Kidney (tissue), 14 donors: ENCODE measurements around the gene GFOD1. TPM values are rescaled to one million over a fixed set of nuclear protein-coding genes. Genes with fewer than 3 reads are reported as not detected.

ENCODE experiments used
- DNase-seq, 5 donors: peaks; one replicate each; pipeline ENCODE4 v3.0.0-alpha.2; 2013 to 2020
- FAIRE-seq: peaks from 2 replicates; lab custom pipeline; 2012; peaks lifted over from hg19 to GRCh38; lab: Jason Lieb, UNC
- H3K27ac ChIP-seq, 2 donors: one replicate each; pipeline ENCODE4 v1.7.0; 2013; ENCODE audit warnings: low read depth in 2 of 2, low read length in 2 of 2, inconsistent platforms in 1 of 2
- H3K27me3 ChIP-seq: one replicate; pipeline ENCODE4 v1.7.1; 2013; ENCODE audit warnings: low read length, inconsistent platforms; ENCODE audit not compliant: control insufficient read depth, insufficient read depth
- H3K36me3 ChIP-seq, 3 donors: one replicate each; pipeline versions ENCODE4 v1.7.0 to v1.7.1; 2013; ENCODE audit warnings: low read length in 3 of 3, control low read depth in 1 of 3, inconsistent platforms in 1 of 3; ENCODE audit not compliant: insufficient read depth in 3 of 3, control insufficient read depth in 2 of 3
- H3K4me1 ChIP-seq, 3 donors: one replicate each; pipeline versions ENCODE4 v1.7.0 to v1.7.1; 2013; ENCODE audit warnings: low read length in 3 of 3, inconsistent platforms in 1 of 3, low read depth in 1 of 3; ENCODE audit not compliant: control insufficient read depth in 2 of 3, insufficient read depth in 2 of 3
- H3K4me3 ChIP-seq, 3 donors: one replicate each; pipeline versions ENCODE4 v1.7.0 to v1.8.1; 2013; ENCODE audit warnings: low read length in 3 of 3, control low read depth in 1 of 3, inconsistent platforms in 1 of 3
- H3K9ac ChIP-seq, 3 donors: one replicate each; pipeline versions ENCODE4 v1.7.0 to v1.7.1; 2013; ENCODE audit warnings: low read length in 3 of 3, control low read depth in 1 of 3, inconsistent platforms in 1 of 3
- H3K9me3 ChIP-seq, 3 donors: one replicate each; pipeline versions ENCODE4 v1.7.0 to v1.7.1; 2013; ENCODE audit warnings: low read length in 3 of 3, control low read depth in 1 of 3, inconsistent platforms in 1 of 3; ENCODE audit not compliant: control insufficient read depth in 2 of 3, insufficient read depth in 1 of 3
- intact Hi-C: fragments of 100-400 bp; cut with DNase I; formaldehyde crosslinking; loops from one replicate; pipeline ENCODE4 v1.11.1; 2022
- polyA plus RNA-seq: library from polyadenylated mRNA; stranded (reverse); fragments of 350-450 nt; fragmentation: Illumina TruSeq; extraction: RNeasy Lipid Tissue Mini Kit (QIAGEN cat#74804); gene quantifications from one replicate; pipeline ENCODE4 v1.2.3, GENCODE V29; 2014; ENCODE audit warnings: low read depth, low replicate concordance; ENCODE audit not compliant: insufficient read depth
- total RNA-seq: library from RNA; stranded (reverse); fragmentation: NEBNext Ultra II Directional; extraction: Animal tissue kit (Norgen Biotek cat#: 25700); gene quantifications from one replicate; pipeline ENCODE4 v1.2.1, GENCODE V29; 2021
- TF ChIP-seq, protein P1 (sequence below): IDR thresholded peaks from 3 replicates; pipeline ENCODE4 v1.5.1; 2012; ENCODE audit warnings: mild to moderate bottlenecking, moderate library complexity, borderline replicate concordance; ENCODE audit not compliant: insufficient read depth; ENCODE audit errors: extremely low read depth
- donor health status: control.
- donor health status: control.
- donor health status: control.
- donor health status: control.
- donor health status: control.
- donor health status: DM: yes; HTN: yes; CAD: no.
- donor health status: Normal renal cell carcinoma (clear cell type).

GFOD1 gene
- total and polyA plus RNA-seq, 2 donors from 2014 or later = 2.1 to 14.6 TPM

DNA sequence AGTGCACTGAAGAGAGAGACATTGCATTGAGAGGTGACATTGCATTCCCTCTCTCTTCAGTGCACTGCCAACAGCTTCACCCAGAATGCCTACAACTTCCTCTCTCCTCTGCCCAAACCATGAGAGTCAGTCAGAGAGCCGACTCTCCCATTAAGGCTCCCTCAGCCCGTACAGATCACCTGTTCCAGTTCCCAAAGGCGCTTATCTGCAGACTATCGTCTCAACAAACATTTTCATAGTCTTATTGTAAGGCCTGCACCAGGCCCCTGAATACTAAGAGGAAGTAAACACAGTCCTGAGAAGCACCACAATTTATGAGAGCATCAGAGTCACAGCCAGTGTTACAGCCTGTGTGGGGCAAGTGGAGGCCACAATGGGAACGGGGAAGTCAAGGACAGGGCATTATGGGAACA, 53.7 kb downstream of the GFOD1 start:
- H3K9ac ChIP-seq = no peak overlapping the region
- TF ChIP-seq, protein P1, sequence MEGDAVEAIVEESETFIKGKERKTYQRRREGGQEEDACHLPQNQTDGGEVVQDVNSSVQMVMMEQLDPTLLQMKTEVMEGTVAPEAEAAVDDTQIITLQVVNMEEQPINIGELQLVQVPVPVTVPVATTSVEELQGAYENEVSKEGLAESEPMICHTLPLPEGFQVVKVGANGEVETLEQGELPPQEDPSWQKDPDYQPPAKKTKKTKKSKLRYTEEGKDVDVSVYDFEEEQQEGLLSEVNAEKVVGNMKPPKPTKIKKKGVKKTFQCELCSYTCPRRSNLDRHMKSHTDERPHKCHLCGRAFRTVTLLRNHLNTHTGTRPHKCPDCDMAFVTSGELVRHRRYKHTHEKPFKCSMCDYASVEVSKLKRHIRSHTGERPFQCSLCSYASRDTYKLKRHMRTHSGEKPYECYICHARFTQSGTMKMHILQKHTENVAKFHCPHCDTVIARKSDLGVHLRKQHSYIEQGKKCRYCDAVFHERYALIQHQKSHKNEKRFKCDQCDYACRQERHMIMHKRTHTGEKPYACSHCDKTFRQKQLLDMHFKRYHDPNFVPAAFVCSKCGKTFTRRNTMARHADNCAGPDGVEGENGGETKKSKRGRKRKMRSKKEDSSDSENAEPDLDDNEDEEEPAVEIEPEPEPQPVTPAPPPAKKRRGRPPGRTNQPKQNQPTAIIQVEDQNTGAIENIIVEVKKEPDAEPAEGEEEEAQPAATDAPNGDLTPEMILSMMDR = no peak
- H3K9me3 ChIP-seq = no peaks in the 10 kb centered on the region
- no peak overlapping the region for H3K27ac ChIP-seq
- no peak overlapping the region for H3K4me3 ChIP-seq
- H3K4me1 ChIP-seq = peaks cover 0 to 2% (median 0%) of the 10 kb centered on the region in 3 donors
- no peaks in the 10 kb centered on the region for H3K27me3 ChIP-seq
- intact Hi-C loops = no loop called here
- H3K36me3 ChIP-seq = no peaks in the 10 kb centered on the region
- DNase-seq = no peak
- FAIRE-seq = no peak

DNA sequence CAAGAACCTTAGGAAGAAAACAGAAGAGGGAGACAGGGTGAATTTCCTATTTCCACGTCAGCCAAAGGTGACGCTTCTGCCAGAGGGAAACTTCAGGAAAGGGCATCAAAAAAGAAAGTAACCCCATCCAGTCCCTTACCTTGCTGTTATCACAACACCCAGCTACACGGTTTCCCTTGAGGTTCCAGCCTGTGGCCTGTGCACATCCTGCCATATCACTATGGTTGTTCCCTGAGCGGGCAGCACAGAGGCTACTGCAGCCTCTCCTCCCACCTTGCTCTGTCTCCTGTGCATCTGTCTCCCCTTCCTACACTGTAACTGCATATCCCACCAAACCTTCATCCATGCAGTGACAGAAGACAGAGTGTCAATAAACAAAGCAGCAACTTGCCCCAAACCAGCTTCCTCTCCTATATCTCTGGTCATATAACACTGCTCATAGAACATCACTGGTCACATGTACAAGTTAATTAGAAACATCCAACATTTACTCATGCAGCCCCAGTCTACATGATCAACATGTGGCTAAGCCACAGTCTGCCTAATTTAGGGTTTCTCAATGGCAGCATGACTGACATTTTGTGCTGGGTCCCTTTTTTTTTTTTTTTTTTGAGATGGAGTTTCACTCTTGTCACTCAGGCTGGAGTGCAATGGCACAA, 54.7 kb downstream of the GFOD1 start:
- TF ChIP-seq, protein P1 = no peak
- no peak overlapping the region for H3K9ac ChIP-seq
- H3K36me3 ChIP-seq = no peaks in the 10 kb centered on the region
- H3K9me3 ChIP-seq = no peaks in the 10 kb centered on the region
- H3K4me3 ChIP-seq = no peak overlapping the region
- intact Hi-C loops = no loop called here
- H3K27ac ChIP-seq = no peak overlapping the region
- DNase-seq = no peak
- no peak for FAIRE-seq
- H3K4me1 ChIP-seq = peaks cover 0 to 2% (median 0%) of the 10 kb centered on the region in 3 donors
- no peaks in the 10 kb centered on the region for H3K27me3 ChIP-seq

DNA sequence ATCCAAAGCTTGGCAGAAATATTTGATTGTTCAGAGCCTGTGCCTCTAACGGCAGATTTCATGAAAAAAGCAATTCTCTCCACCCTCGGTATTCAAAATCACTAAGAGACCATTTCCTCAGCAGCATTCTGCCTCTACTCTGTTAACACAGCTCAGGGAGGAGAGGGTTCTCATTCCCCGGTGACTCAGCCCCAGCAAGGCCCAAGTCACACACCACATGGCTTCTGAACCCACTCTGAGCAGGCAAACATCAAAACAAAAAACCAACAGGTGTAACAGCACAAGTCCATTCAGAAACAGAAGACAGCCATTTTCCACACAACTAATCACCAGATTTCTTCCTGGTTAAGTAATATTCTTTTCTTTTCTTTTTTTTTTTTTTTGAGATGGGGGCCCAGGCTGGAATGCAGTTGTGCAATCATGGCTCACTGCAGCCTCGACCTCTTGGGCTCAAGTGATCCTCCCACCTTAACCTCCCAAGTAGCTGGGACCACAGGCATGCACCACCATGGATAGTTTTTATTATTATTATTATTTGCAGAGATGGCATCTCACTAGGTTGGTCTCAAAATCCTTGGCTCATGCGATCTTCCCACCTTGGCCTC, 55.4 kb downstream of the GFOD1 start:
- H3K9me3 ChIP-seq = no peaks in the 10 kb centered on the region
- no peak overlapping the region for H3K9ac ChIP-seq
- FAIRE-seq (no peak), DNase-seq (no peak)
- no peaks in the 10 kb centered on the region for H3K36me3 ChIP-seq
- peaks cover 0 to 2% (median 0%) of the 10 kb centered on the region in 3 donors for H3K4me1 ChIP-seq
- intact Hi-C loops = no loop called here
- TF ChIP-seq, protein P1 = no peak
- no peaks in the 10 kb centered on the region for H3K27me3 ChIP-seq
- H3K27ac ChIP-seq = no peak overlapping the region
- no peak overlapping the region for H3K4me3 ChIP-seq
